Measurements from ENCODE around the gene C11orf97. TPM values are rescaled to one million over a fixed set of nuclear protein-coding genes. Genes with fewer than 3 reads are reported as not detected.

C11orf97 gene, protein sequence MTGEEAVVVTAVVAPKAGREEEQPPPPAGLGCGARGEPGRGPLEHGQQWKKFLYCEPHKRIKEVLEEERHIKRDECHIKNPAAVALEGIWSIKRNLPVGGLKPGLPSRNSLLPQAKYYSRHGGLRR
- not detected in 2 replicates for total RNA-seq (2014; rRNA removed; shearing (Covaris generic))

DNA sequence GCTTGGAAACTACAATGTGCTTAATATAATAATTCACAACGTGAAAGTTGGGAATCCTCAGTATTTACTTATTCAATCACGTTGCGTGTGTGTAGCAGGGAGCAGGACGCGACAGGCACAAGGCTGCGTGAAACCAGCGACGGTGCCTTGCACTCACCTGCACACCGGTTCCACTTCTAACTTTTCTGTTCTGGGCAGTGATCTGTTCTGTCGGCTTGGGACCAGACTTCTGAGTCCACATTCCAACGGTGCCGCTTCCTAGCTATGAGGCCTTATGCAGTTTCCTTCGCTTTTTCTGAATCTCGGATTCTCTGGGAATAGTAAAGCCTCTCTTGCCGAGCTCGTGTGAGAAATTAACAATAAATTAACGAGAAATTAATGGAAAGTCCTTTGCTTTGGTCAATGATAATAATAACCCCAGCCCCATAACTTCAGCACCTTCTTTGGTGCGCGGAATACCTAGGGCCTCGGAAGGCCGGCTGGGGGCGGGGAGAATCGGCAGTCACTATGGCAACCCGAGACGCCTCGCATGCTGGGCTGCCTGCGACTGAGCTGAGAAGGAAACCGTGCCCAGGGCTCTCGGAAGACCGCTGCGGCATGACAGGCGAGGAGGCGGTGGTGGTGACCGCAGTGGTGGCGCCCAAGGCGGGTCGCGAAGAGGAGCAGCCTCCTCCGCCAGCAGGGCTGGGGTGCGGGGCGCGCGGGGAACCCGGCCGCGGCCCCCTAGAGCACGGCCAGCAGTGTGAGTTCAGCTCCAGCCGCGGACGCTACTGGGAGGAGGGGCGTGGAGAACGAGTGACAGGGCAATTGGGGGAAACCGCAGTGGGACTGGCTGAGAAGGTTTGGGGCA, at the start of gene C11orf97:
TSS of gene C11orf97 (plus strand) at position 530 of the 850 bp plus-strand sequence. CDS start at position 598, 68 bp downstream.

DNA sequence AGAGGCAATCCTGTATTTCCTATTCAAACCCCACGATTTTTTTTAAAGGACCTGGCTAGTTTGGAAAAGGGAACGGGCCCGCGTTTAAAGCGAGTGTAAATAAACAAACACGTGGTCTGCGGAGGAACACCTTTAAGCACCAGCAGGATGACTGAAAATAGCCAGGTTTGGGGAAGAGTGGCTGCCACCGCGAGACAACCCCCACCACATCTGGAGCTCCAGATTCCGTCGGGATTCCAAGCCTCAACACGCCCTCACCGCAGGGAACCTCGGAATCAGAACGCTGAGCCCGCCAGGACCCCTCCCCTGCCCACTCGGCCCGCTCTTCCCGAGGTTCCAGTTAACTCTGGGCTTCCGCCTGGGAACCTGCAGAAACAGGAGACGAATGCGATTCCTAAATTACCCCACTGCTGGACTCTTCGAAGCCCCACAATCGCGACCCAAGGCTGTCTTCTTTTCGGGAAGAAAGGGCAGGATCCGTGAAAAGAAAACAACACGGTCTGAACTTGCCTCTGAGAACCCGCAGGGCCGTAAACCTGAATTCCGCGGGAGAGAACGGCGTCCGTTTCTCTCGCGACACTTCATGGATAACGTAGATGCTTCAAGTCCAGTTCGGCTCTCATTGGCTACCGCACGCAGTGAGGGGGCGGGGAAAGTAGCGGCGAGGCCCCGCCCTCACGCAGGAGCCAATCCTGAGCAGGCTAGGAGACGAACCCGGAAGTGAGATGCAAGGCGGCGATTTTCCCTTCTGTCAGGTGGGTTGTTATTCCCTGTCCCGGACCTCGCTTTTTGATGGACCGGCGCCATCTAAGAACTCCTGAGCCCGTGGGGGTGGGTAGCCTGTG, 18.8 kb upstream of the C11orf97 start, which contains the start of the genes ANKRD49 and MRE11:
TSS of gene ANKRD49 (plus strand) at position 704 of the 845 bp plus-strand sequence. CDS start 2,710 bp downstream, outside the sequence.
TSS of gene MRE11 (minus strand) at position 564 of the 845 bp plus-strand sequence. CDS start 1,043 bp downstream, outside the sequence.

DNA sequence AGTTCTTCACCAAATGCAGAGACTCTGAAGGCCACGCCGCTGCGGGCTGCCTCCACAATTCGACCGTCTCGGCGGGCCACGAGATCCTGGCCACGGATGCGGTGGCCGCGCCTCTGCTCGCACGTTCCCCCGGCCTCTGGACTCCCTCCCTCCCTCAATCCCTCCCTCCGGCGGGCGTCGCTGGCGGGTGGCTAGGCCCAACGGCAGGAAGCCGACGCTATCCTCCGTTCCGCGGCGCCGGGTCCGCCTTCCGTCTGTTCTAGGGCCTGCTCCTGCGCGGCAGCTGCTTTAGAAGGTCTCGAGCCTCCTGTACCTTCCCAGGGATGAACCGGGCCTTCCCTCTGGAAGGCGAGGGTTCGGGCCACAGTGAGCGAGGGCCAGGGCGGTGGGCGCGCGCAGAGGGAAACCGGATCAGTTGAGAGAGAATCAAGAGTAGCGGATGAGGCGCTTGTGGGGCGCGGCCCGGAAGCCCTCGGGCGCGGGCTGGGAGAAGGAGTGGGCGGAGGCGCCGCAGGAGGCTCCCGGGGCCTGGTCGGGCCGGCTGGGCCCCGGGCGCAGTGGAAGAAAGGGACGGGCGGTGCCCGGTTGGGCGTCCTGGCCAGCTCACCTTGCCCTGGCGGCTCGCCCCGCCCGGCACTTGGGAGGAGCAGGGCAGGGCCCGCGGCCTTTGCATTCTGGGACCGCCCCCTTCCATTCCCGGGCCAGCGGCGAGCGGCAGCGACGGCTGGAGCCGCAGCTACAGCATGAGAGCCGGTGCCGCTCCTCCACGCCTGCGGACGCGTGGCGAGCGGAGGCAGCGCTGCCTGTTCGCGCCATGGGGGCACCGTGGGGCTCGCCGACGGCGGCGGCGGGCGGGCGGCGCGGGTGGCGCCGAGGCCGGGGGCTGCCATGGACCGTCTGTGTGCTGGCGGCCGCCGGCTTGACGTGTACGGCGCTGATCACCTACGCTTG, 31.7 kb downstream of the C11orf97 start, which contains the start of gene FUT4:
TSS of gene FUT4 (plus strand) at position 227 of the 951 bp plus-strand sequence. CDS start at position 440, 213 bp downstream.

DNA sequence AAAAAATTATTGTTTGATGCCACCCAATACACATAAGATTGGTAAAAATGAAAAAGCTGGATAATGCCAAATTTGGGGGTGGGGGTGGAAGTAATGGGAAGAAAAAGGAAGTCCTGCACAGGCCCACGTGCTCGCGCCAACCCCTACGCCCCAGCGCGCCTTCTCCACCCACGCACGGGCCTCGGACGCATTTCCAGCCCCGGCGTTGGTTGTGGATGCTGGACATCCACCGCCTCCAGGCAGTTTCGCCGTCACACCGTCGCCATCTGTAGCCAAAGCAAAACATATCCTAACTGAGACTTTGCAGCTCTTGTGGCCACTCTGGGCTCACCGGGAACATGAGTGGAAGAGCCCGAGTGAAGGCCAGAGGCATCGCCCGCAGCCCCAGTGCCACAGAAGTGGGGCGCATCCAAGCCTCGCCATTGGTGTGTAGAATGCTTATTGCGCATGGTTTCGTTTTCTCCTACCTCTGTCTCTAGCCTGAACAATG, 55.0 kb downstream of the C11orf97 start, which contains the start of gene PIWIL4:
TSS of gene PIWIL4 (plus strand) at position 188 of the 490 bp plus-strand sequence. CDS start at position 339, 151 bp downstream.

Small RNAs within 50 kb of the gene (small RNA-seq; reads per million reads assigned to genes)
- gene MIR548L = not detected

Other genes starting within 250 kb of the C11orf97 start
- gene IZUMO1R, start 207.9 kb upstream of the C11orf97 start, total RNA-seq (2014; rRNA removed; shearing (Covaris generic)) = not detected in 2 replicates
- gene GPR83, start 111.0 kb upstream of the C11orf97 start, total RNA-seq (2014; rRNA removed; shearing (Covaris generic)) = 0.08 TPM in 1 of 2 replicates, not detected in the other
- 26.3 and 27.4 TPM in 2 replicates for gene MRE11, start 18.6 kb upstream of the C11orf97 start, total RNA-seq (2014; rRNA removed; shearing (Covaris generic))
- 9.3 and 20.6 TPM in 2 replicates for gene ANKRD49, start 18.5 kb upstream of the C11orf97 start, total RNA-seq (2014; rRNA removed; shearing (Covaris generic))
- not detected in 2 replicates for gene FUT4, start 31.5 kb downstream of the C11orf97 start, total RNA-seq (2014; rRNA removed; shearing (Covaris generic))
- gene PIWIL4, start 54.9 kb downstream of the C11orf97 start, total RNA-seq (2014; rRNA removed; shearing (Covaris generic)) = not detected in 2 replicates